GM19035 (cell line): ENCODE data around the gene GLB1L2.

Experiments used
- ATAC-seq: cut with Tn5 transposase; IDR thresholded peaks from one replicate; pipeline ENCODE4 v1.9.1; 2021; ENCODE audit not compliant: unreplicated experiment

The GLB1L2 gene

GRCh38 chr11:134364261-134364660, 32.5 kb downstream of the GLB1L2 start:
- no peak for ATAC-seq

DNA sequence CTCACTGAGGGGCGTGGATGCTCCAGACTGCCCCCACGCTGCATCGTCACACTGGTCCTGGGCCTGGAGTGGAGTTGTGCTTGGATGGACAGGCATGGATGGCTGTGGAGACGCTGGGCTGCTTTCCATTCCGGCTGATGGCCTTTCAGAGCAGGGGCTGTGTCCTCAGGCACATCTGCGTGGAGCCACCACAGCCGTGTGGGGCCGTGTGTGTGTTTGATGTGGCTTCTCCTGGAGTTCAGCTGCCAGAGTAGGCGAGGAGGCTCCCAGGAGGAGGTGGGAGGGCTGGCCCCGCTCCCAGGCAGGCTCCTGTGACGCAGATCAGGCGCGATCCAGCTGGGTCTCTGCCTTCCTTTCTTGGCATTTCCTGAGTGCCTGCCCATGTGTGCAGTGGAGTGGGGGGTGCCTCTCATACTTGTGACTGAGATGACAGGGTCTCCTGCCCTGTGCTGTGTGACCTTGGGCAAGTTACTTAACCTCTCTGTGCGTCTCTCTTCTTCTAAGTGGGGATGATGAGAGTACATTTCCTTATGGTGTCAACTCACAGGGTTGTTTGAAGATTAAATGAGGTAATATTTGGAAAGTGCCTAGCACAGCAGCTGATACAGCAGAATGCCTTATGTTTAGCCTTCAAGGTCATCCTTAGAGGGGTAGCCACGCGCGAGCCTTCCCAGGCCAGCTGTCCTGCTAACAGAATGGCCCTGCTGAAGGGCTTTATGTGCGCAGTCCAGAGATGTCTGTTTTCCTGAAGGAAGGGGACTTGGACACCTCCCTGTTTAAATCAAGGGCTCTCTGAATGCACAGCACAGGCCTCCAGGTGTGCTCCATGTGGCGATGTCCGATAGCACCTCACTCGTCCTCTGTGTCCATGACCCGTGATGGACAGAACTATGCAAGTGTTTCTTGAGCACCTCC, 33.5 kb downstream of the GLB1L2 start:
- ATAC-seq, result no peak

DNA sequence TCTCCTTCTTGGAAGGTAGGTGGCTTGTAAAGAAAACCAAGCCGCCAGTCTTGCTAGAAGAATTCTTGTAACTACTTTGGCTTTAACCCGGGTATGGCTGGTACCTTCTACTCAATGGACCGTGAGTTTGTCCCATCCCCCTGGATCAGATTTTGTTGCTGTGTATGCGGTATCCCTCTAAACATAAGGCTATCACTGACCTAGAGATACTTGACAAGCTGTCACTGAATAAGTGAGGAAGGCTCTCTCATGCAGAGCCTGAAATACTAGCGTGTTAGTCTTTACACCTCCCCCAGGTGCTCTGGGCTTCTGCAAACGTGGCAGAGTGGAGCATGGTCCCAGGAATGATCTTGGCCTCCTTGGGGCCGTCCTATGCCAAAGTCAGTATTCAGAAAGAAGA, 34.5 kb downstream of the GLB1L2 start:
- ATAC-seq, result no peak

GRCh38 chr11:134367781-134368180, 36.0 kb downstream of the GLB1L2 start:
- ATAC-seq, result no peak

GRCh38 chr11:134369656-134370525, 38.1 kb downstream of the GLB1L2 start:
- ATAC-seq, result no peak

GRCh38 chr11:134370526-134371435, 39.0 kb downstream of the GLB1L2 start:
- no peak for ATAC-seq

- no peak for ATAC-seq
Measured at GRCh38 chr11:134371436-134372185, 39.8 kb downstream of the GLB1L2 start.

GRCh38 chr11:134372536-134372935, 40.7 kb downstream of the GLB1L2 start:
- ATAC-seq, result no peak

- no peak for ATAC-seq
Measured at GRCh38 chr11:134372961-134373360, 41.2 kb downstream of the GLB1L2 start.

DNA sequence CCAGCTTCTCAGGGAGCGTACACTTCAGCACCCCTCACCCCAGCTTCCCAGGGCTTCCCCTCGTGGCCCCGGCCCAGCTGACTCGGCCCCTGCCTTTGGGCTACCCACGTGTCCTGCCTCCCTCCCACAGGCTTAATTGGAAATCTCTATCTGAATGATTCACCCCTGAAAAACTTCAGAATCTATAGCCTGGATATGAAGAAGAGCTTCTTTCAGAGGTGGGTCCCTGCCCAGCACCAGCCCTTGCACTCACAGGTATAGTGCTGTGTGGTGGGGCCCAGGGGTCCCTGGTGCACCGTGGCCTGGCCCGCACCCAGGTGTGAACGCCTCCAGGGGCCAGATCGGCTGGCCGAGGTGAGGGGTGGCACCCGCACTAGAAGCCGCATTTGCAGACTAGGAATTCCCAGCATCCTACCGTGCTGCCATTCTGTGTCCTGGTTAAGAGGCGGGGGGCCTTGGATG, 41.8 kb downstream of the GLB1L2 start:
- no peak for ATAC-seq

DNA sequence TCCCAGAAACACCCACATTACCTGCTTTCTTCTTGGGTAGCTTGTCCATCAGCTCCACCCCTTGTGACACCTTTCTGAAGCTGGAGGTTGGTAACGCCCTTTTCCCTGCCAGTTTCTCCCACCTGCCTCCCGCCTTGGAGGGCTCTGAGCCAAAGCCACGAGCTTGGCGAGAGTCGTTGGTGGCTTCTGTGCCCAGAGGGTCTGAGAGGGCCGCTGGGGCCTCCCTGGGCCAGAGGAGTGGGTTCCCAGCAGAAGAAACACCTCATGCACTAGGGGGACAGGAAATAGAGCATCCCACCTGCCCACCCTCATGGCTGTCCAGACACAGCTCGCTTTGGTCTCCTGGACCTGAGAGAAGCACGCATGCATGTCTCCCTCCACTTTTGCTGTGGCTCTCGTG, 42.4 kb downstream of the GLB1L2 start:
- ATAC-seq, result no peak

DNA sequence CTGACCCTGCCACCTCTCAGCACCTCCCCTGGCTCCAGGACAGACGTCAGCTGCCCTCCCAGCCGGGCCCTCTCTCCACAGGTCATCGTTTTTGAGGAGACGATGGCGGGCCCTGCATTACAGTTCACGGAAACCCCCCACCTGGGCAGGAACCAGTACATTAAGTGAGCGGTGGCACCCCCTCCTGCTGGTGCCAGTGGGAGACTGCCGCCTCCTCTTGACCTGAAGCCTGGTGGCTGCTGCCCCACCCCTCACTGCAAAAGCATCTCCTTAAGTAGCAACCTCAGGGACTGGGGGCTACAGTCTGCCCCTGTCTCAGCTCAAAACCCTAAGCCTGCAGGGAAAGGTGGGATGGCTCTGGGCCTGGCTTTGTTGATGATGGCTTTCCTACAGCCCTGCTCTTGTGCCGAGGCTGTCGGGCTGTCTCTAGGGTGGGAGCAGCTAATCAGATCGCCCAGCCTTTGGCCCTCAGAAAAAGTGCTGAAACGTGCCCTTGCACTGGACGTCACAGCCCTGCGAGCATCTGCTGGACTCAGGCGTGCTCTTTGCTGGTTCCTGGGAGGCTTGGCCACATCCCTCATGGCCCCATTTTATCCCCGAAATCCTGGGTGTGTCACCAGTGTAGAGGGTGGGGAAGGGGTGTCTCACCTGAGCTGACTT, 43.2 kb downstream of the GLB1L2 start:
- ATAC-seq, result no peak

DNA sequence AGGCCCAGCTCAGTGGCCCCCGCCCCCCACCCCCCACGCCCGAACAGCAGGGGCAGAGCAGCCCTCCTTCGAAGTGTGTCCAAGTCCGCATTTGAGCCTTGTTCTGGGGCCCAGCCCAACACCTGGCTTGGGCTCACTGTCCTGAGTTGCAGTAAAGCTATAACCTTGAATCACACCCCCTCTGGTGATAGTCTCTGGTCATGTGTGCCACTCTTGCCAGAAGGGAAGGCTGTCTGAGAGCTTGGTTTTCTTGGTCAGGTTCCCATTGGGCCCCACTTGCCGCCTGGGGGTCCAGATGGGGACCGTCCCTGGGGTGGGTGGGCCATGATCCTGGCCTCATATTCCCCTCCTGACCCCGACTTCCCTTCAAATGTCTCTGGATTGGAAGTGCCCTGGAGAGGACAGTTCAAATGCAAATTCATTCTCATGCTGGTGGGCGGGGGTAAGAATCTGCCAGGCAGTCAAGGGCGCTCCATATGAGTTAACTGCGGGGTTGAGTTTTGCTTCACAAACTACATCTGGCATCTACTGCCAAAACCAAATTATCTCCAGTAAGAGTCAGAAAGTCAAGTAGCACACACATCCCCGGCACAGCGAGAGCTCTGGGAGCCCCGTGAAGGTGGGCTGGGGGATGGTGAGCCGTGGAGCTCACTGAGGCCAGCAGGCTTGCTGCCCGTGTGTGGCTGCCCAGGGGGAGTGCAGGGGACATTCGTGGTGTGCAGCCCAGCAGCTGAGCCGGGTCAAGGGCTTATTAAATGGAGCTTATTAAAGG, 44.5 kb downstream of the GLB1L2 start:
- ATAC-seq, result no peak

DNA sequence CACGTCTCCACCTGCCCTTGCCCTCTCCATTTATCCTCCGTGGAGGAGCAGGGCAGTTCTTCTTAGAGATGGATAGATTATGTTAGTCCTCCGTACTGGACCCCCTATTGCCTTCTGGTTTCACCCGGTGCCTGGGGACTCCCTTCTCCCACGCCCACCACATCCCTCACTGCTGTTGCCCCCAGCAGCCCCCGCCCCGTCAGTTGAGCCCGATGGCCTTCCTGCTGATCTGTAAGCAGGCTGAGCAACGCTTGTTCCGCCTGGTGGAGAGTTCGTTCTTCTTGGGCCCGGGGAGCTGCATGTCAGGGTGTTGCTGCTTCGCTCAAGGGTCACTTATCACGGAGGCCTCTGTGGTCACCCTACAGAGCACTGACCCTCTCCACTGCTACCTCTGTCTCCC, 46.1 kb downstream of the GLB1L2 start:
- ATAC-seq, result no peak

DNA sequence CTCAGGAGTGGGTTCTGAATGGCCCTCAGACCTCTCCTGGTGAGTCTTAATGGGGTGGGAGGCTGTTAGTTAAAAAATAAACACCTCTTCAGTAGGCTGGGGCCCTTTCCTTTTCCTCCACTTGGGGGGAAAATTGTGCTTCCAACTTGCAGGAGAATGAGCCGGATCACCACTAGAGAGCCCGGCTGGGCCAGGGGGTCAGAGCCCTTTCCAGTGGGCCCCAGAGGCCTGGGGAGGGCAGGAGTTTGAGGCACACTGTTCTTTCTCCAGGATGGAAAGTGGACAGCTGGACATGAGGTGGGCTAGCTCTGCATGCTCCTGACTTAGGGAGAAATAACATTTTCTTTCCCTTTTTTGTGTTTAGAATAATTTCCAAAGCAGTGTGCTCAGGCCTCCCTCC, 47.5 kb downstream of the GLB1L2 start:
- ATAC-seq, result no peak

GRCh38 chr11:134380229-134380628, 48.4 kb downstream of the GLB1L2 start:
- ATAC-seq, result no peak

DNA sequence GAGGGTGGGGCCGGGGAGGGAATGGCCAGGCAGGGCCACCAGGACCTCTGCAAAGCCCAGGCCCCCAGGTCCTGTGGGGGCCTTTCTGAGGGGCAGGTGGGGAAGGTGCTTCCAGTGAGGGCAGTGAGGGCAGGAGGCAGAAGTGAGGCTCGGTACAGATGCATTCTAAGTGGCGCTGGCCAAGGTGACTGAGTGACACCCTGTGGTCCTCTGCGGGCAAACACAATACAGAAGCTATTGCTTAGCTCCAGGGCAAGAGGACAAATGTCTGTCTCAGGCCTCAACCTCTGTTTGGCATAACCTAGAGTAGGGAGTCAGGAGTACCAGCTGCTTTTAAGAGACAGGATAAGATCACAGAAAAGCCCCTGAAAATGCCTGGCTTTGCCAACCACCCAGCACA, 49.0 kb downstream of the GLB1L2 start:
- ATAC-seq, result no peak

GRCh38 chr11:134382257-134382656, 50.5 kb downstream of the GLB1L2 start:
- ATAC-seq, result no peak

DNA sequence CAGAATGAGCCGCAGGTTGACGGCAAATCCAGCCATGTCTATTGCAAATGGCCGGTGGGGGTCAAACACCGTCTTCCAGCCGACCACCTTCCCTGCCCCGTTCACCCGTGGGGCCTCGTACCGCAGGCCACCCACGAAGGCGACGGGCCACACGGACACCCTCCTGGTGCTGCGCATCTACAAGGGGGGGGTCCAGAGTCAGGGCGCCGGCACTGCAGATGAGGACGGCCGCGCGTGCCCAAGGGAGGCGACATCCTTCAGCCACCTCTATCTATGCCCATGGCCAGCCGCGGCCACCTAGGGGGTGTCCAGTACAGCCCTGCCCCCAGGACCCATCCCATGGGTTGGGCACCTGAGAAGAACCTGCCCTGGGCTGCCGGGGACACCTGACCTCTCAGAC, 51.0 kb downstream of the GLB1L2 start:
- no peak for ATAC-seq
